A549 treated with AZD9567 at 1 μM for 4 hours (cell line): ENCODE data around the gene MYO15A. TPM values are rescaled to one million over a fixed set of nuclear protein-coding genes. Genes with fewer than 3 reads are reported as not detected.

Experiments used
- total RNA-seq: library from RNA; stranded (reverse); fragments of 200-300 nt; extraction: Qiagen RNA extraction; gene quantifications from 5 replicates; pipeline ENCODE4 v1.2.3, GENCODE V29; 2022; ENCODE audit not compliant: insufficient read depth

Gene MYO15A
- 0.22 to 0.37 TPM (median 0.30 TPM) in 4 of 5 replicates, not detected in the other for total RNA-seq

GRCh38 chr17:18108401-18109312 lies at the start of gene MYO15A:
MYO15A (plus strand) TSS chr17:18108756; CDS start chr17:18118801, 10,045 bp downstream.

GRCh38 chr17:18087610-18088491 lies 20.7 kb upstream of the MYO15A start, which contains the start of gene DRG2:
DRG2 (plus strand) TSS chr17:18087948; CDS start chr17:18088024, 76 bp downstream.

GRCh38 chr17:18183334-18184142 lies 75.0 kb downstream of the MYO15A start, which contains the start of gene ALKBH5:
ALKBH5 (plus strand) TSS chr17:18183828; CDS start chr17:18184244, 416 bp downstream.

GRCh38 chr17:18225121-18225641 lies 116.6 kb downstream of the MYO15A start, which contains the start of gene LLGL1:
LLGL1 (plus strand) TSS chr17:18225635; CDS start chr17:18225683, 48 bp downstream.

Other genes starting within 250 kb of the MYO15A start
- 18.7 to 22.0 TPM (median 20.2 TPM) in 5 replicates for gene TOM1L2, start 136.4 kb upstream of the MYO15A start, total RNA-seq
- 1.6 to 2.4 TPM (median 1.8 TPM) in 4 of 5 replicates, not detected in the other for gene DRC3, start 135.9 kb upstream of the MYO15A start, total RNA-seq
- 26.8 to 31.6 TPM (median 29.2 TPM) in 5 replicates for gene ATPAF2, start 69.6 kb upstream of the MYO15A start, total RNA-seq
- gene GID4, start 69.3 kb upstream of the MYO15A start, total RNA-seq = 7.8 to 11.8 TPM (median 10.2 TPM) in 5 replicates
- gene DRG2, start 20.8 kb upstream of the MYO15A start, total RNA-seq = 49.2 to 63.9 TPM (median 52.7 TPM) in 5 replicates
- gene ALKBH5, start 75.1 kb downstream of the MYO15A start, total RNA-seq = 45.9 to 58.9 TPM (median 47.2 TPM) in 5 replicates
- 13.6 to 18.4 TPM (median 16.7 TPM) in 5 replicates for gene LLGL1, start 116.9 kb downstream of the MYO15A start, total RNA-seq
- 258 to 319 TPM (median 265 TPM) in 5 replicates for gene FLII, start 150.0 kb downstream of the MYO15A start, total RNA-seq
- 7.8 to 12.3 TPM (median 11.3 TPM) in 5 replicates for gene MIEF2, start 151.9 kb downstream of the MYO15A start, total RNA-seq
- gene TOP3A, start 206.2 kb downstream of the MYO15A start, total RNA-seq = 38.4 to 43.9 TPM (median 39.2 TPM) in 5 replicates
- gene SMCR8, start 206.5 kb downstream of the MYO15A start, total RNA-seq = 13.9 to 15.9 TPM (median 15.4 TPM) in 5 replicates